ENCODE data around the gene TLR10.

Gene TLR10

DNA sequence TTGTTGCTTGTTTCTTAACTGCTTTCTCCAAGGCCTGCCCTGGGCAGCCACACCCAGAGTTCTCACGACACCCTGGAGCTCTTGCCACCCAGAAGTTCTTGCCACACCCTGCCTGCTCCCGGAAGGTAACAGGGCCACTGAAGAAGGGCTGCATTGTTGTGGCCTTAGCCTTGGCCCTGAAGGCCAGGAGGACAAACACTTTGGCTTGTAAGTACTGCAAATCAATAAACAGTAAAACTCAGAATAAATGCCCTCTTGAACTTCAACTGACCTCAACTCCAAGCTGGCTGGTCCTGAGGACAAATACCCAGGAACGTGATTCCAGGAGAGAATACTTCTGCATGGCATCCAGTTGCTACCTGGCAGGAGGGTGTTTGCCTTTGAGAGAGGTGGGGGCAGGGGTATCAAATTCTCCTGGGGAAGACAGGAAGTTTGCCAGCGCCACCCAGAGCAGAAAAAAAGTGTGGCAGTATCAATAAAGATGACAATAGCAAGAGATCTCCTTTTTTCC lies 54.1 kb downstream of the TLR10 start:
- no peak for DNase-seq

DNA sequence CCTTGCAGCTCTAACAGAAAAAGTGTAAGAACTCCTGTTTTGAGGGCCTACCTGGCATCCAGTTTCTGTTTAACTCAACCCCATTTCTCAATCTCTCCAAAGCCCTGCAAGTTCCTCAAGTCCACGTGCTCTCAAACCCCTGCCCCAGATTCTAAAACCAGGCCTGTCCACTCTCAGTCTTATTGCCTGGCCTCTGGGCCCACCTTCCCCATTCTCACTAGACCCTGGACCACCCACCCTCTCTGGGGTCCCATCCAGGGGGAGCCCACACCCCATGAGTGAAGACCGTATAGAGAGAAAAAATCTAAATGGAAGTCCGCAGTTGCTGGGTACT lies 58.3 kb downstream of the TLR10 start:
- DNase-seq, result no peak

DNA sequence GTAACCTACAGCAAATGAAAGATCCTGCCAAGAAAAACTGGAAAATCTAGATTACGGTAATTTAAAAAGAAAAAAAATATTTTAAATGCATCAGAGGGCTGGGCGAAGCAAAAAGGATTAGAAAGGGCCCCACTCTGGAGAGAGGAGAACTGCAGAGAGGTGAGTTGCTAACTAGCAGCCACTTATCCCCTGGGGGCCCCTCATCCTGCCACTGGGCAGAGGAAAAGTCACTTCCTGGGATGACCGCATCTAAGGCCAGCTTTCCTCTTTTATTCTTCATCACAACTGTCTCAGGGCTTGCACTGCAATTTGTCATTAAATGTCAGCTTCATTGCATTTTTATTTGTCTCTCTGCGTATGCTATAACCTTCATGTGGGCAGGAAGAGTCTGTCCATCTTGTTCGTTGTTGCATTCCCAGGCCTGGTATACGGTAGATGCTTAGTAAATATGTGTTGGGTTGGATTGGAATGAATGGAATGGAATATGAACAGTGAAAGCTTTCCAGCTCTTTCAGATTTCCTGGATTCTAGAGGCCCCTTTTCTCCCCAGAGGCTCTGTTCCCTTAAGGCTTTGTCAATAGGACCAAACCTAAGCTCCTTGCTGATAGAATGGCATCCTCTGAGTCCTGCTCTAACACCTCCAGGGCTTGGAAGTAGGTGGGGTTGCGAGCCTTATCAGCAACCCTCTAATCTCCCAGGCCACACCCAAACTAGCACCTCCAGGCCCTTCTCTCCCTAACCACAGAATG lies 58.9 kb downstream of the TLR10 start:
- DNase-seq, result no peak

DNA sequence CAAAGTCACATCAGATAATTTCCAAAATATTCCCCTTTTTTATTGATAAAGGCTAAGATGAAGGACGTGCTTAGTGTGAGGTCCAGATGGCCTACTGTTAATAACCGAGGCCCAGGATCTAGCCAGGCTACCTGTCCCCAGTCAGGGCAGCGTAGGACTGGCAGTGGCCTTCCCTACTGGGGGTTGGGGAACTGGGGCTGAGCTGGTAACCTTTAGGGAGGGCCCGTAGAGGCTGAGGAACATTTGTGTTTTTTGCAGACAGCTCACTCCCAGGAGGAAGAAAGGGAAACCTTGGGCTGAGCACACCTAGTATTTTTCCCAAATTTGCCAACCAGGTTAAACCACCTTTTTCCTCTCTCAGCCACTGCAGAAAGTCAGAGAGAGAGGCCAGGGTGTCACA lies 59.7 kb downstream of the TLR10 start:
- no peak for DNase-seq
